Hematopoietic multipotent progenitor cell treated with erythropoietin and hydrocortisone succinate and interleukin-3 and kit ligand, for 17 days (in vitro differentiated cells): Measurements from ENCODE around the gene KRTAP5-4.
"Not testable (repeated sequence)": the region's sequence is repeated elsewhere in the genome, so short reads cannot be mapped to it uniquely, and the experiment has no call there.

Experiments used
- DNase-seq: peaks from one replicate; pipeline ENCODE4 v3.0.0-alpha.2; 2015; ENCODE audit warnings: low spot score

Gene KRTAP5-4, protein sequence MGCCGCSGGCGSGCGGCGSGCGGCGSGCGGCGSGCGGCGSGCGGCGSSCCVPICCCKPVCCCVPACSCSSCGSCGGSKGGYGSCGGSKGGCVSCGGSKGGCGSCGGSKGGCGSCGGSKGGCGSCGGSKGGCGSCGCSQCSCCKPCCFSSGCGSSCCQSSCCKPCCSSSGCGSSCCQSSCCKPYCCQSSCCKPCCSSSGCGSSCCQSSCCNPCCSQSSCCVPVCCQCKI

DNA sequence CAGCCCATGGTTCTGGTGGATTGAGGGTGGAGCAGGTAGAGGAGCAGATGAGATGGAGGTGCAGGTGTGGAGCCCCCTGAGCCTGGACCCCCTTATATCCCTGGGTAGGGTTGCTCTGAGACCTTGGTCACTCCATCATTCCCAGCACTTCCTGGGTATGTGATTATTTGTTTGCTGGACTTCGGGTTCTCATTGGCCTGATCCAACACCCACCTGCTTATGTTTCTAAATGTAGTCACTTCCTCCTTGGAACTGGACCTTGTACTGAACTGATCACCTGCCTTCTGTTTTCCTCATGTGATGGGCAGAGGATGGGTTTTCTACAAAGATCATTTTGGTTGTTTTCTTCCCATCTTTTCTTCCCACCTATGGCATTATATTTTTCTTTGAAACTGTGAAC lies at the start of gene KRTAP5-4:
TSS of gene KRTAP5-4 (minus strand) at position 53 of the 400 bp plus-strand sequence. CDS start at position 8, 45 bp downstream.
- no peak for DNase-seq

DNA sequence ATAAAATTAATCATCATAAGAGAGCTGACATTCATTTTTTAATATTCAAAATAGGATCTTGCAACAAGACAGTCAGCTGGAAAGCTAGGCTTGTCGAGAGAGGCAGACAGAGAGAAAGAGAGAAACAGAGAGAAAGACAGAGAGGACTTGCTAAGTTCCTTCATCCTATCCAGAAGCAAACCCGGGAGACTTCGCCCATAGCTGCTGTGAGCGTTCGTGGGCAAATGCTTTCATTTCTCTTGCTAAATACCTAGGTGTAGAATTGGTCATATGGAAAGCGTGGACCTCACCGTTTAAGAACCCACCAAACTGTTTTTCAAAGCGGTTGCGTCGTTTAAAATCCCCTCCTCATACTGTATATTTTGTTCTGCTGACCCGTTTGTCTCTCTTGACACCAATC lies 49.7 kb upstream of the KRTAP5-4 start:
- no peak for DNase-seq

DNA sequence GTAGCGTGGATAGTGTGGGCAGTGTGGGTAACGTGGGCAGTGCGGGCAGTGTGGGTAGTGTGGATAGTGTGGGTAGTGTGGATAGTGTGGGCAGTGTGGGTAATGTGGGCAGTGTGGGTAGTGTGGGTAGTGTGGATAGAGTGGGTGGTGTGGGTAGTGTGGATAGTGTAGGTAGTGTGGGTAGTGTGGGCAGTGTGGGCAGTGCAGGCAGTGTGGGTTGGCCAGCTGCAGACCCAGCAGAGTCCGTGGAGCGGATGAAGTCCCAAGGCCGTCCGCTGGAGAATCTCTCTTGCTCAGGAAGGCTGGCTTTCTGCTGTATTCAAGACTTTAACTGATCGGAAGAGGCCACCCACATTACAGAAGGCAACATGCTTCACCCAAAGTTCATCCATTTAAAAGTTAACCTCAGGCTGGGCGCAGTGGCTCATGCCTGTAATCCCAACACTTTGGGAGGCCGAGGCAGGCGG lies 49.0 kb upstream of the KRTAP5-4 start:
- no peak for DNase-seq

DNA sequence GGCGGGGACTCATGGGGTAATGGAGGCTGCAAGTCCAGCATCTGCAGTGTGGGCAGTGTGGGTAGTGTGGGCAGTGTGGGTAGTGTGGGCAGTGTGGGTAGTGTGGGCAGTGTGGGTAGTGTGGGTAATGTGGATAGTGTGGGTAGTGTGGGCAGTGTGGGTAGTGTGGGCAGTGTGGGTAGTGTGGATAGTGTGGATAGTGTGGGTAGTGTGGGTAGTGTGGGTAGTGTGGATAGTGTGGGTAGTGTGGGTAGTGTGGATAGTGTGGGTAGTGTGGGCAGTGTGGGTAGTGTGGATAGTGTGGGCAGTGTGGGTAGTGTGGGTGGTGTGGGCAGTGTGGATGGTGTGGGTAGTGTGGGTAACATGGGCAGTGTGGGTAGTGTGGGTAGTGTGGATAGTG lies 48.5 kb upstream of the KRTAP5-4 start:
- DNase-seq = not testable (repeated sequence)

DNA sequence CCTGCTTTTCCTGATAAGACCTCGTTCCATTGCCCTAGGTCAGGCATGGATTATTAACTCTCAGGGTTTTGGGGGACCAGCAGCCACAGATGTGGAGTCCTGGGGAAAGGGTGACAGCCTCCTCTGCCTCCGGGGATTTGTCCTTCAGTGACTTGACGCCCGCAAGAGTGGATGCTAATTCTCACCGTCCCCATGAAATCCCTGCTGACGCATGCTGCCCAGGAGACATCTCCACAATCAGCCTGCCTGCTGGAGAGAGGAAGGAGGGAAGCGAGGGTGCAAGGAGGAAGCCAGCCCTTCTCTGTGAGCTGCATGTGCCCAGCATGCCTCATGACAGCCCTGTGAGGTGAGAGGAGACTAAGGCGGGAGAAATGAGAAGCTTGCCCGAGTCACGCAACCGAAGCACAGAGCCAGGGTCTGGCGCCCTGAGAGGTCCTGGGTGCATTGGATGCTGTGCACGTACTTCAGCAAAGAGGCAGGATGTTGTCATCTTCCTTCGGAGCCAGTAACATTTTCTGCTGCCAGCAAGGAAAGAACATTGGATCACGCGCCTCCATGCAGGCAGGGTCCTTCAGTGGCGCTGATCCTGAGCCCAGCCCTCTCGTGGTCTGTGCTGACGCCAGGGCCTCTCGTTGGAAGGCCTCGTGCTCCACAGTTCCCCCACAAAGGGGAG lies 47.7 kb upstream of the KRTAP5-4 start:
- no peak for DNase-seq

DNA sequence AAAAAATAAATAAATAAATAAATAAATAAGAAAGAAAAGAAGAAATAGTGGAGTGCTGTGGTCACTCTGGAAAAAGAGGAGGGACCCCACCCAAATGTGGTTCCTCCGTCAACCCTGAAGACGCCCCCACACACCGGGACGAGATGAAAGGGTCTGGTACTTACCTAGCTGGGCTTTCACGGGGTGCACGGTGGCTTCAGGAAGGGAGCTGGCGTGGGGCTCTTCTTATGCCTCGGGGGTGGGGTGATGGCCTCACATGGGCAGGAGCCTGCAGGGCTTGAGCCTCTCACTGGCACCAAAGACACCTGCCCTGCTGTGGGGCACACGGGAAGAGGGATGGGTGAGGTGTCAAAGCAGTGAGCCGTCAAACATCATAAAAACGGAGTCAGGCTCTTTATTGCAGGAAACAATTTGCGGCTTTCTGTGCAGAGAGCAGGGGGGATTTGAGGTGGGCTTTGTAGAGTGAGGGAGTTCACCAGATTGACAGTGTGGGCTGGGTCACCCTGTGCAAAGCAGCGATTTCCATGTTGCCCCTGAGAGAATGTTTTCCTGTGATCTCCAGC lies 47.1 kb upstream of the KRTAP5-4 start:
- no peak for DNase-seq

DNA sequence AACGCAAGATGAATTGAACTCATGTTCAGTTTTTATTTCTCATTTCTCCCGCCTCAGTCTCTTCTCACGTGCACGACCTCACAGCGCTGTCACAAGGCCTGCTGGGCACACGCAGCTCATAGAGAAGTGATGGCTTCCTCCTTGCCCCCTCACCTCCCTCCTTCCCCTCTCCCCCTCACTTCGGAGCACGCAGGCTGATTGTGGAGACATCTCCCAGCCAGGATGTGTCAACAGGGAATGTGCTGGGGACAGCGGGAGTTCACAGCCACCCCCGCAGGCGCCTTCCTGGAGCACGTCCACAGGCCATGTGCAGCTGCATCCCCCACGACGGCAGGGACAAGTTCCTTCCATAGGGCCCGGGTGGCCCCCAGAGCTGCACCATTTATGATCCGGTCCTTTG lies 46.0 kb upstream of the KRTAP5-4 start:
- DNase-seq = no peak

DNA sequence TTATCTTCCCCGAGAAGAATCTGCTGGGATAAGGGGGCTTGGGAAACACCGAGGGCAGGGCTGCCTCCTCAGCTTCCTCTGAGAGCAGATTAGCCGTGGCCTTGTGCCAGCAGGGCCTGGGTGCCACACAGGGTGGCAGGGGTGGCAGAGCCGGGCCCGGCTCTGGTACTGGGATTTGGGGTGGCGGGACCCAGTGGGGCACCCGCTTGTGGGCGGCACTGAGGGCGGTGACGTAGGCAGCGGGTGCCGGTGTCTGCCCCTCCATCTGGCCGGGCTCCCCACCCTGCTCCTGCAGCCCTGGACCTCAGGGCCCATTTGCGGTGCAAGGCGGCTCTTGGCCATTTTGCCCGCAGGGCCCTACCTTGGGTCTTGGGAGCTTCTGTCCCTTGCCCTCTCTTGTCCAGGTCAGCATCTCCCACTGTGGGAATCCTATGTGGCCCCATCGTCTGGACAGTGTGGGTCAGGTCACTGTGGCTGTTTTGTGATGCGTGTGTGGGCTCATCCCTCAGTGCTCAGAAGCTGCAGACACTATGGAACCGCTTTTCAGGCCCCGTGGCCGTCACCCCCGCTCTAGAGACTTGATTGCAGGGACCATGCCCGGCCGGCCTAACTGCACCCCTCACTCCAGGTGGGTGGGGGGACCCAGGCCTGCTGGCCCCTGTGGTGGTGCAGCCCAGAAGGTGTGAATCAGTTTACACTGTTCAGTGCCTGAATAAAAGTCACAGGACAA lies 45.3 kb upstream of the KRTAP5-4 start:
- DNase-seq = no peak

DNA sequence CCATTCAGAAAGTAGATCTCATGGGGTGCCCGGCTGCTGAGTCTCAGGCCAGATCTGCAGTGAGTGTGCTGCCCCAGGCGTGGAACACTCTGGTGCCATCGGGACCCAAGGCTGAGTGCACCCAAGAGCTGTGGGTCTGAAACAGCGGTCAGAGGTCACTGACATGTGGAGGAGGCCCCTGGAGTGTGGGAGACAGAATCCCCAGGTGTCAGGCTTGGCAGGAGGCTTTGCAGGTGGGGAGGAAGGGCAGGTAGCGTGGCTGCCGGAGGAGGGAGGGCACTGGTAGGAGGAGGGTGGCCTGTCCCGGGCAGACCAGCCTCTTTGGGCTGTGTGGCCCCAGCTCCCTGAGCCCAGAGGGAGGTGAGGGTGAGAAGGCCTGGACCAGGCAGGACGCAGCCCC lies 43.4 kb upstream of the KRTAP5-4 start:
- no peak for DNase-seq

DNA sequence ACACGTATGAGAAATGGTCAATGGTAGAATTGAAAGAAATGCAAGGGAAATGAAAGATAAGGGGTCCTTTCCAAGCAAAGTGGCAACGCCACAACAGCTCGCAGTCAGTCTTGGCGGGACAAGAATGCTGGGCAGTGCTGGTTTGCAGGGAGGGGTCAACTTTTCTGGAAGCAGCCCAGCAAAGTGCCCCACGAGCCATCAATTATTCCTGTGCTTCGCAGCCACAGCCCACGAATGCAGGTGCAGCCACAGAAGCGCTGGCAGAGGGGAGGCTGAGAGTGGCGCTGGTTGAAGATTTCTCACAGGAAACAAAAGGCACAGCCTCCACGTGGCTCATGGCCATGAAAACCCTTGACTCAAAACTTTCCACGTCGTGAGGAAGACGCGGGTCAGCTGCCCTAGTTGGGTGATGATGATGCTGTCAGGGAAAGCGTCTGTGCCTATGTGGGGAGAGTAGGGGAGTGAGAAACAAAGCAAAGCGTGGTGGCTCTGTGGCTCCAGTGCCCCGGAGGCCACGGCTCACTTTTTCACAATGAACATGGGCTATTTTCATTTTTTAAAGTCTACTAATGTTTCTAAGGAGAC lies 40.9 kb upstream of the KRTAP5-4 start:
- not testable (repeated sequence) for DNase-seq

DNA sequence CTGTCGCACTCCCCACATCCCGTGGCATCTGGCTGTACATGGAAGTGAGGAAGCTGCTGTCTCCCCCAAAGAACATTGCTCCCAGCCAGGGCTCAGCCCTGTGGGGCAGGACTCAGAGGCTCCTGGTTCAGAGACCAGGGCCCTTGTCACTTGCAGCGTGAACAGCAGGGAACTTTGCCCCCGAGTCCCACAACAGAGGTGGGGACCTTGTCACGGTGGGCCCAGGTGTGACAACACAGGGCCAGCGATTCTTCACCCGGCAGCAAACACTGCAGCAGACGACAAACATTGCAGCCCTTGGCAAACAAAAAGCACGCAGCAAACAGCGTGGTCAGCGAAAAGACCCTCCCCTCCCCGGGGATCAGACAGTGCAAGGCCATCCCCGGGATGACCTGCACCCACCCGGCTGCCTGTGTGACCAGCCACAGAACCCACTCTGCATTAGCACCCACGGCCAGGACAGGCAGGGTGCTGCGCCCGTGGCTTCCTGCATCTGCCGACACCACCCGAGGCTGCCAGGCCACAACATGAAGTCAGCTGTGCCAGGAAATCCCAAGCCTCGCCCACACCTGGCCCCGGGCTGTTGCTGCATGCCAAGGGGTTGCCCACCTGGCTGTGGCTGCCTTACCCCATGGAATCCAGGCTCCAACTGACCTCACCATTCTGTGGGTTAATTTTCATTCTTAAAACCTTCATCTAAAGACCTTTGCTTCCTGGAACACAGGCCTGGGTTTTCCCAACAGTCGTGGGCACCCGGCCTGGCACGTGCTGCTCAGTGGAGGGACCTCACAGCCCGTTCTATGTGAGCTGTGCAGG lies 39.7 kb upstream of the KRTAP5-4 start:
- not testable (repeated sequence) for DNase-seq

DNA sequence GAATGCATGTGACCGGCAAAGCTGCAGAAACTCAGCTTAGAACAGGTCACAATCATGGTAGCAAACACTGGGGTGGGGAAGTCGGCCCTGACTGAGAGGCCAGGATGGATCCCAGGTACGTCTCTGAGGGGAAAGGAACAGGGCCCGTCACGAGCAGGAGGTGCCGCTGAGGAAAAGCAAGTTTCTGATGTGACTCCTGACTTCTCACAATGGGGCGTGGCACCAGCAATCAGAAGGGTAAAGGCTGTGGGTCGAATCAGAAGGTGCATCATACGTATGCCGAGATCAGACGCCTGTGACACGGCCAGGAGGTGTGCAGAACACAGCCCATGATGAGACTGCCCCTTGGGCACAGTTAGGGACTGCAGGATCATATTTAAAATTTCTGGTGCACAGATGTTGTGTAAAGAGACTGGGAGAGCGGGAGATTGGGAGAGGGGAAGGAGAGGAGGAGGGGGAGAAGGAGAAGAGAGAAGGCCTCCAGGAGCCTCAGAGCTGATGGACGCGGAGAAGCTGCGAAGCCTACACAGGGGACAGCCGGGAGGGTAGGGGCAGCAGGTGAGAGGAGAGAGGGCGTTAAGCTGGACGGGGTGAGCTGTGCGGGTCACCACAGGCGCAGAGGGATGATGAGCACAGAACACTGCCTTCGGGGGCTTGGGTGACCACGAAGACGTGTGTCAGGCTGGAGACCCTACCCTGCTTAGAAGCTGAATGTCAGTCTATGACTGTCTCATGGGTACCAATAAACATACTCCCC lies 38.4 kb upstream of the KRTAP5-4 start:
- no peak for DNase-seq

DNA sequence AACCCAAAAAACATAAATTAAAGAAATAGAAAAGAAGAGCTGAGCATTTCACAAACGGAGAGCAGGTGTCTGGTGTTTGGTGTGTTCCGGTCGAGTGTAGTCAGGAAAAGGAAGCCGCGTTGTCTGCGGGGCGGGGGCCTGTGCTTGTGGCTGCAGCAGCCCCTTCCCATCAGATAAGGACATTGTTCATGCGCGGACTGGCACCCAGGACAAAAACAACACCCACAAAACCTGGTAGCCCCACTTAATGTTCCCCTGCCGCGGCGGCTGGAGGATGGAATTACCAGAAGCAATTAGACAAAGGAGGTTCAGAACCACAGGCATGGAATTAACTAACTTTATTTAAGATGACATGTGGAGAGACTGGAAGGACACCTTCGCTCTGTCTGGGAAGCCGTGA lies 37.6 kb upstream of the KRTAP5-4 start:
- no peak for DNase-seq

DNA sequence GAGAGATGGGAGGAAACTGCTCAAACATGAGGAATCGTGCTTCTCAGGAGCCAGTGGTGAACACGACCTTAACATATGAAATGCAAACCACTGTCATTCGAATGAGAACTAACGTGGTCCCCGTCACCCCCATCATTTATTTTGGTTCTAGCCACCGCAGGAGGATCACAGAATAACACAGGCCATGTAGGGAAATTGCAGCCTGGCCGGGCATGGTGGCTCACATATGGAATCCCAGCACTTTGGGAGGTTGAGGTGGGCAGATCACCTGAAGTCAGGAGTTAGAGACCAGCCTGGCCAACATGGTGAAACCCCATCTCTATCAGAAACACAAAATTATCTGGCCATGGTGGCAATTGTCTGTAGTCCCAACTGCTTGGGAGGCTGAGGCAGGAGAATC lies 34.7 kb upstream of the KRTAP5-4 start:
- no peak for DNase-seq

DNA sequence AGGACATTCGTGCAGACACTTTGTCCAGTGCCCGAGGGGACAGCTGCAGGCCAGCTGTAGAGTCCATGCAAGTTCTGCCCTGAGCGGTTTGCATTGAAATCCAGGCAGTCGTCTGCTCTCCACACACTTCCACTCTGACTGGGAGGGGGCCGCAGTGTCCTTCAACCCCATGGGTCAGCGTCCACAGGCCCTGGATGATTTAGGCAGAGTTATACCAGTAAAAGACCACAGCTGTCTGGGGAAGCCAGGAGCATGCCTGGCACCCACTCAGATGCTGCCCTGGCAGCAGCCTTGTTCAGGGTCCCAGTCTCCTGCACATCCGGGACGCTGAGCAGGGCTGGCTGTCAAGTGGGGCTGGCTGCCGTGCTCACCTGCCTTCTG lies 34.1 kb upstream of the KRTAP5-4 start:
- no peak for DNase-seq

DNA sequence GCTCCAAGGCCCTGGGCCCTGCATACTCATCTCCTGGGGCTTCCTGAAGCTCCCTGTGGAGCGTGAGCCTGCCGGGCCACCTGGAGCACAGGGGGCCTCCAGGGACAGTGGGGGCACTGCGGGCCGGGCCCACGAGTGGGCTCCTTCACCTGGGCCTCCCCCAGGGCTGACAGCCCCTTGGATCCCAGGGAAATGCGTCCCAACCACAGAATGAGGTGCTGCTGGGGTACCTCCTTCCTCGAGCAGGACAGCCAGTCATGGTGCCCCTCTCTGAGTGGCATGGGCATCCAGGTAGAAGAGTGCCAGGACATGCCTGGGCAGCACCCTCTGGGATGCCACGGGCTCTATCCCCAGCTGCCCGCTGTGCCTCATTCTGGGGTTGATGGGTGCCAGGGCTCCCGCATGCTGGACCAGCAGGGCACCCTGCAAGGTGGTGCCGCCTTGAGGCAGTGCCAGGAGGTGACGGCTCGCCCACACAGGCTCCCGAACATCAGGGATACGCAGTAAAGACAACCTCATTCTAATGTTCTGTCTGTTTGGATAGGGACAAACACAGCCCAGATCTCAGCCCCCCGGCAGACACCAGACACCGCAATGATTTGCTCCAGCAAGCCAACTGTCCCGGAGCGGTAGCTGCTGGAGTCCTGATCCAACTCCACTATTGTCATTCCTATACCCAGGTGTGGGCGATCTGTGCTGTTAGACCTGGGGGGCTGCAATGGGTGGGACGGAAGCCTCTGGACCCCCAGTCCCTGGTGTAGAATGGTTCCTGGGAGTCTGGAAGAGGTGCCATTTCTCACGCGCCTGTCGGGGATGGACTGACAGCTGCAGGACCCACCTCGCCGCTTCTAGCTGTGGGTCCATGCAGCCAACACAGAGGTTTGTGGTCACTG lies 33.5 kb upstream of the KRTAP5-4 start:
- no peak for DNase-seq

DNA sequence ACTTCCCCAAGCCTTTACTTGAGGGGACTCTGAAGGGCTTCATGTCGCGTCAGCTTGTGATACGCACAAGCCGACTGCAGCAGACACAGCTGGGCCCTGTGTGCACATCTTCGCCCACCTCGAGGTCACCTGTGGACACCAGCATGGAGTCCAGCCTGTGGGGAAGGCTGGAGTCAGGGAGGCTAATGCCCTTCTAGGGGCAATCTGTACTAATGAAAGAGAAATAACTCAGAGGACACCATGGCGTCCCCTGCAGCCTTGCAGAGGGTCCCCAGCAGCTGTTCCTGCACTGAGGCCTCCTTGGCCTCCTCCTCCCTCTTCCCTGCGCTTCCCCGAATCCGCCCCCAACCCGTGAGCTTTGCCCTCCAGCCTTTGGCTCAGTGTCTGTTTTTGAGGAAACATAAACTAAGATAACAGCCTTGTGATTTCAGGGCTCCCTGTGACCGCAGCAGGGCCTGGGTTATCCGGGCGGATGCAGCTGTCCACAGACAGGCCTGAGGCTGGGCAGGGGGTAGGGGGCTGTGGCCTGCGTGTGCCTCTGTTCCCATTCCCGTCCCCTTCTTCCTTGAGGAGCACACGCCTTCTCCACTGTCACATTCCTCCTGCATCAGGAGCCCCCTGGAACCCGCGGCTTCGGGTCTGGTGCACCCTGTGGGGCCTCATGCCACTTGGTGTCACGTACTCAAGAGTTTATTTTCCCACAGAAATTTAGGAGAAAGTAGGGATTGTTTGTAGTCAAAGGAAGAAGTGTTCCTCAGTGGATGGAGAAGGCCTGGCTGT lies 32.6 kb upstream of the KRTAP5-4 start:
- no peak for DNase-seq

DNA sequence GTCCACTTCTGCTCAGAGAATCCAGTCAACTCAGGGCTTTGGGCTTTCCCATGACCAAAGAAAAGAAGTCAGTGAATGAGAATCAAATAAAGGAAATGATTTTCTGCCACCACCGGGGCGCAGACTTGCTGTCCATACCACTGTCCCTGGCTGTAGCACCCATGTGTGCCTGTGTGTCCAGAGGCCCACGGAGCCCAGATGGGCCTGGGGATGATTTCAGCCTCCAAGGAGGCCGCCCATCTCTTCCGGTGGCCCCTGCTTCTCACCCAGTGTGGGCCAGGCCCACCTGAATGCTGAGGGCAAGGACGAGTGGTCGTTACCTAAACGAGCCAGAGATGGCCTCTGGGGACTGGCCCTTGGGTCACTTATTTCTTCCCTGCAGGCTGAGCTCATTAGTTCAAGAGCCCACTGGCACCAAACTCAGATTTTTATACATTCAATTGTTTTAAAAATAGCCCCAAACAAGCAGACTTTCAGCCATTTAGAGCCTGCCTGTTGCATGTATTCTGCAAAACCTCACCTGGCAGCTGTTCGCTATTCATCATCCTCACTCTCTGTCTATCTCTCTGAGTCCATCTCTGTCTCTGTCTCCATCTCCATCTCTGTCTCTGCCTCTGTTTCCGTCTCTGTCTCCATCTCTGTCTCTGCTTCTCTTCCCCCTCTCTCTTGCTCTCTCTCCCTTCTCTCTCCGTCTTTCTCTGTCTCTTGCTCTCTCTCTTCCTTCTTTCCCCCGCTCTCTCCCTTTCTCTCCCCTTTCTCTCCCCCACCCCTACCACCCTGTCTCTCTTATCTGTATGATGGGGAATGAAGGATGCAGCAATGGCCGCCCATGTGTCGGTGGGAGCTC lies 31.8 kb upstream of the KRTAP5-4 start:
- no peak for DNase-seq
